Gastrocnemius medialis (tissue), 4 donors: ENCODE data around the gene SPTBN2. TPM values are rescaled to one million over a fixed set of nuclear protein-coding genes. Genes with fewer than 3 reads are reported as not detected.

ENCODE experiments used
- ATAC-seq, 2 donors: fragments of 150-250 bp; one replicate each; pipeline ENCODE4 v1.9.1; 2016
- DNase-seq, 2 donors: peaks; one replicate each; pipeline ENCODE4 v3.0.0-alpha.2; 2019
- H3K27ac ChIP-seq, 4 donors: fragments of 200-600 bp; sonication (generic); 1 replicate in 1 of 4; 2 replicates in 3 of 4; pipeline ENCODE4 v1.5.1; 2016 to 2018; ENCODE audit warnings: mild to moderate bottlenecking in 2 of 4, moderate library complexity in 1 of 4
- H3K27me3 ChIP-seq, 3 donors: fragments of 200-600 bp; sonication (generic) in 2 of 3; 1 replicate in 1 of 3; 2 replicates in 2 of 3; pipeline versions ENCODE4 v1.5.1 to v1.6.0; 2016 to 2019; ENCODE audit warnings: mild to moderate bottlenecking in 1 of 3, moderate library complexity in 1 of 3
- H3K36me3 ChIP-seq, 2 donors: fragments of 200-600 bp; sonication (generic) in 1 of 2; one replicate each; pipeline ENCODE4 v1.5.1; 2017 to 2018
- H3K4me1 ChIP-seq, 2 donors: fragments of 200-600 bp; sonication (generic) in 1 of 2; one replicate each; pipeline ENCODE4 v1.5.1; 2016 to 2017; ENCODE audit warnings: mild to moderate bottlenecking in 2 of 2
- H3K4me3 ChIP-seq, 4 donors: fragments of 200-600 bp; sonication (generic) in 3 of 4; 1 replicate in 1 of 4; 2 replicates in 3 of 4; pipeline ENCODE4 v1.5.1; 2016 to 2019; ENCODE audit warnings: mild to moderate bottlenecking in 2 of 4
- H3K9me3 ChIP-seq, 3 donors: fragments of 200-600 bp; sonication (generic) in 2 of 3; 1 replicate in 1 of 3; 2 replicates in 2 of 3; pipeline ENCODE4 v1.5.1; 2016 to 2019
- CTCF ChIP-seq, 5 experiments: fragments of 450-650 bp in 3 of 5; fragments of 200-600 bp in 2 of 5; sonication (generic) in 2 of 5; IDR thresholded peaks in 4 of 5; conservative IDR thresholded peaks in 1 of 5; 1 replicate in 4 of 5; 2 replicates in 1 of 5; pipeline ENCODE4 v1.5.1; 2016 to 2019; ENCODE audit warnings: antibody characterized with exemption in 5 of 5, mild to moderate bottlenecking in 3 of 5, moderate library complexity in 3 of 5
- POLR2A ChIP-seq, 2 donors: fragments of 450-650 bp; IDR thresholded peaks; one replicate each; pipeline ENCODE4 v1.6.1; 2017; ENCODE audit warnings: antibody characterized with exemption in 2 of 2, mild to moderate bottlenecking in 2 of 2, moderate library complexity in 2 of 2
- in situ Hi-C, 4 donors: fragments of 200-750 bp; cut with MboI; loops; one replicate each; pipeline versions ENCODE4 v1.15.0 to v1.8.0; 2017; ENCODE audit warnings: low sequenced_read_pairs in 4 of 4
- intact Hi-C: fragments of 100-400 bp; cut with DNase I; formaldehyde crosslinking; loops from one replicate; pipeline ENCODE4 v1.15.1; 2023; ENCODE audit warnings: low total_unique reads
- total RNA-seq, 4 donors: library from RNA; depleted of rRNA; stranded (reverse); fragments of >200 nt; gene quantifications; one replicate each; pipeline versions ENCODE4 v1.1.0 to v1.2.3, GENCODE V29; 2016

Gene SPTBN2
- total RNA-seq, 4 donors from 2014 or later: 0.40 to 1.5 (median 1.0) TPM

GRCh38 chr11:66694056-66694410 lies 35.0 kb downstream of the SPTBN2 start:
- no peak for DNase-seq
- ATAC-seq: no peak
- no peaks in the 10 kb centered on the region for H3K9me3 ChIP-seq
- peaks cover 0 to 7% of the 10 kb centered on the region in 2 donors for H3K4me1 ChIP-seq
- H3K36me3 ChIP-seq: no peaks in the 10 kb centered on the region
- intact Hi-C loops: loop anchor here (1.0 kb wide), 2 partner anchors 140 to 189 kb away; no protein-coding TSS in a partner anchor
- H3K27ac ChIP-seq: no peak overlapping the region
- H3K4me3 ChIP-seq: no peak overlapping the region
- no peaks in the 10 kb centered on the region for H3K27me3 ChIP-seq
- TF ChIP-seq POLR2A (IDR thresholded peaks at IDR 0.05) (no peak), CTCF (IDR thresholded peaks at IDR 0.05 in 4 of 5, conservative IDR thresholded peaks at IDR 0.05 in 1 of 5) (no peak)
- in situ Hi-C loops: loop anchor here (5.0 to 25.0 kb wide), 3 partner anchors 138 to 282 kb away; partner anchors contain the start of gene NPAS4 (in 2 of the 4)

- intact Hi-C loops: loop anchor here (1.0 kb wide), 2 partner anchors 141 to 190 kb away; no protein-coding TSS in a partner anchor
- no peak overlapping the region for H3K4me3 ChIP-seq
- H3K27ac ChIP-seq: no peak overlapping the region
- no peaks in the 10 kb centered on the region for H3K9me3 ChIP-seq
- DNase-seq: no peak
- H3K36me3 ChIP-seq: no peaks in the 10 kb centered on the region
- no peaks in the 10 kb centered on the region for H3K27me3 ChIP-seq
- in situ Hi-C loops: loop anchor here (5.0 to 25.0 kb wide), 3 partner anchors 139 to 281 kb away; partner anchors contain the start of gene NPAS4 (in 2 of the 4)
- TF ChIP-seq POLR2A (IDR thresholded peaks at IDR 0.05) (no peak), CTCF (IDR thresholded peaks at IDR 0.05 in 4 of 5, conservative IDR thresholded peaks at IDR 0.05 in 1 of 5) (no peak)
- no peak for ATAC-seq
- peaks cover 0 to 7% of the 10 kb centered on the region in 2 donors for H3K4me1 ChIP-seq
These were observed 35.5 kb downstream of the SPTBN2 start for GRCh38 chr11:66693356-66694055.

DNA sequence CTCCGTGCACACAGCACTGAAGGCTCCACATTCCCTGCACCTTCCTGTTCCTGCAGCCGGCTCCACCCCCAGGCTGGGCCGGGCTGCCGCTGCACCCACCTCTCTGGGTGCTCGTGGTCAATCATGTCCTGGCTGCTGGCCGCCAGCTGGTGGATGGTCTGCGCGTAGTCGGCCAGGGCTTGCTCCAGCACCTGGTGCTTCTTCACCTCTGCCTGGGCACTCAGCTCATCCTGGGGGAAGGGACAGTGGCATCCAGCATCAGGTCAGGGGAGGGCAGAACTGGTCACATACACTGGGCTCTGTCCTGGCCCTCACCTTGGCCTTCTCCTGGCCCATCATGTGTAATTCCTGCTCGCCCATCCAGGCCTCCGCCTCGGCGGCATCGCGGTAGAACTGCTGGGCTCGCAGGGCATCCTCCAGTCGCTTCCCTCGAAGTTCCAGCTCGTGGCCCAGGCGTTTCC lies 36.1 kb downstream of the SPTBN2 start:
- Histone ChIP-seq H3K4me3 (no peak overlapping the region), H3K4me1 (peaks cover 0 to 7% of the 10 kb centered on the region in 2 donors), H3K27me3 (no peaks in the 10 kb centered on the region), H3K36me3 (no peaks in the 10 kb centered on the region), H3K9me3 (no peaks in the 10 kb centered on the region), H3K27ac (no peak overlapping the region)
- no peak for TF ChIP-seq CTCF (IDR thresholded peaks at IDR 0.05 in 4 of 5, conservative IDR thresholded peaks at IDR 0.05 in 1 of 5)
- no peak for TF ChIP-seq POLR2A (IDR thresholded peaks at IDR 0.05)
- ATAC-seq (no peak), DNase-seq (no peak)
- intact Hi-C loops (no loop called here), in situ Hi-C loops (loop anchor here (5.0 to 25.0 kb wide), 3 partner anchors 139 to 281 kb away; partner anchors contain the start of gene NPAS4 (in 2 of the 4))

DNA sequence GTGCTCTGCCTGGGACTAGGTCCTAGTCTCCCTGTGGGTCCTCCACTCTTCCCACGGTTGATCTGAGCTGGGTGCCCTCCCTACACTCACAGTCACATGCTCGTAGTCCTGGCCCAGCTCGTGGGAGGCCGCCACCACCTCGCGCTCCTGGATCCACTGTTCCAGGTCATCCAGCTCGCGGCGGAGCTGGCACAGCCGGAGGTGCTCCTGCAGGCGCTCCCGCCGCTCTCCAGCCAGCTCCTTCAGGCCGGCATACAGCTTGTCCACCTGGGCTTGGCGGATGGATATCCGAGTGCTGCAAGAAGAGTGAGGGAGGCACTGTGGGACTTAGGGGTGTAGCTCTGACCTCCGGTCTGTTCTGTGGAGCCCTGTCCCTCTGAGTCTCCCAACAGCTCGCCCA lies 36.6 kb downstream of the SPTBN2 start:
- Histone ChIP-seq H3K36me3 (no peaks in the 10 kb centered on the region), H3K27ac (no peak overlapping the region), H3K27me3 (no peaks in the 10 kb centered on the region), H3K9me3 (no peaks in the 10 kb centered on the region), H3K4me3 (no peak overlapping the region), H3K4me1 (peaks cover 0 to 7% of the 10 kb centered on the region in 2 donors)
- no peak for TF ChIP-seq POLR2A (IDR thresholded peaks at IDR 0.05)
- no peak for TF ChIP-seq CTCF (IDR thresholded peaks at IDR 0.05 in 4 of 5, conservative IDR thresholded peaks at IDR 0.05 in 1 of 5)
- intact Hi-C loops (no loop called here), in situ Hi-C loops (loop anchor here (5.0 to 25.0 kb wide), 3 partner anchors 140 to 280 kb away; partner anchors contain the start of gene NPAS4 (in 2 of the 4))
- DNase-seq: no peak
- ATAC-seq: no peak
